H1 (cell line): ENCODE data around the gene GREB1. TPM values are rescaled to one million over a fixed set of nuclear protein-coding genes. Genes with fewer than 3 reads are reported as not detected.

Experiments
- CTCF ChIA-PET: fragments of 300-600 bp; sonication (Branson Sonifier 250); formaldehyde crosslinking; loops from one replicate; lab custom pipeline; 2021; ENCODE audit not compliant: partially characterized antibody; lab: Charles Lee
- POLR2A ChIA-PET: fragments of 300-600 bp; sonication (Branson Sonifier 250); formaldehyde crosslinking; loops from one replicate; lab custom pipeline; 2021; ENCODE audit warnings: inconsistent platforms; ENCODE audit not compliant: partially characterized antibody; lab: Charles Lee
- DNase-seq, 2 experiments: peaks; one replicate each; pipeline versions ENCODE4 v3.0.0 to v3.0.0-alpha.2; 2010 to 2022; ENCODE audit warnings: low spot score in 2 of 2, low read depth in 1 of 2, mixed read lengths in 1 of 2
- FAIRE-seq: peaks from 2 replicates; lab custom pipeline; 2011; peaks lifted over from hg19 to GRCh38; lab: Jason Lieb, UNC
- H2AFZ ChIP-seq: 2 replicates; pipeline ENCODE4 v1.8.1; 2012; ENCODE audit warnings: low read length, inconsistent platforms
- H2AK5ac ChIP-seq: 2 replicates; pipeline ENCODE4 v1.6.1; 2013; ENCODE audit warnings: low read depth, low read length
- H2BK120ac ChIP-seq: replicated peaks from 2 replicates; pipeline ENCODE3; 2013; ENCODE audit warnings: low read depth, low read length, inconsistent platforms
- H2BK12ac ChIP-seq: 2 replicates; pipeline ENCODE4 v1.6.1; 2013; ENCODE audit warnings: low read depth, low read length
- H2BK15ac ChIP-seq: 2 replicates; pipeline ENCODE4 v1.6.1; 2013; ENCODE audit warnings: low read length
- H2BK20ac ChIP-seq: 2 replicates; pipeline ENCODE4 v1.6.1; 2013; ENCODE audit warnings: low read length
- H2BK5ac ChIP-seq: 2 replicates; pipeline ENCODE4 v1.6.1; 2013; ENCODE audit warnings: low read depth, low read length
- H3K14ac ChIP-seq: 2 replicates; pipeline ENCODE4 v1.6.1; 2013; ENCODE audit warnings: inconsistent platforms; ENCODE audit not compliant: insufficient read length
- H3K18ac ChIP-seq: 2 replicates; pipeline ENCODE4 v1.6.1; 2013; ENCODE audit warnings: low read length; ENCODE audit errors: extremely low read depth
- H3K23ac ChIP-seq: 2 replicates; pipeline ENCODE4 v1.6.1; 2013; ENCODE audit warnings: inconsistent platforms; ENCODE audit not compliant: insufficient read length
- H3K23me2 ChIP-seq: 2 replicates; pipeline ENCODE4 v1.6.1; 2013; ENCODE audit warnings: low read depth, low read length
- H3K27ac ChIP-seq: 2 replicates; pipeline ENCODE4 v1.6.1; 2011; ENCODE audit warnings: low read depth, low read length, inconsistent platforms
- H3K27me3 ChIP-seq, 4 experiments: replicated peaks in 1 of 4; 1 replicate in 1 of 4; 2 replicates in 3 of 4; pipeline versions ENCODE4 v1.6.1 to v1.8.1; 2011 to 2013; ENCODE audit warnings: low read length in 3 of 4, mild to moderate bottlenecking in 3 of 4, inconsistent platforms in 2 of 4, mixed read lengths in 2 of 4, moderate library complexity in 1 of 4; ENCODE audit not compliant: control insufficient read depth in 3 of 4, insufficient read depth in 3 of 4; ENCODE audit errors: extremely low read depth in 1 of 4
- H3K36me3 ChIP-seq, 4 experiments: 2 replicates each; pipeline versions ENCODE4 v1.6.1 to v1.8.1; 2011 to 2013; ENCODE audit warnings: mild to moderate bottlenecking in 4 of 4, low read length in 3 of 4, moderate library complexity in 2 of 4, control low read depth in 1 of 4, inconsistent platforms in 1 of 4; ENCODE audit not compliant: insufficient read depth in 4 of 4, control insufficient read depth in 2 of 4
- H3K4ac ChIP-seq: replicated peaks from 2 replicates; pipeline ENCODE3; 2013; ENCODE audit warnings: low read length, low read depth, mixed read lengths, inconsistent platforms; ENCODE audit not compliant: insufficient read length
- H3K4me1 ChIP-seq, 4 experiments: replicated peaks in 1 of 4; 1 replicate in 1 of 4; 2 replicates in 3 of 4; pipeline versions ENCODE4 v1.6.1 to v1.8.1; 2011 to 2013; ENCODE audit warnings: low read length in 3 of 4, inconsistent platforms in 2 of 4, mixed read lengths in 1 of 4; ENCODE audit not compliant: insufficient read depth in 4 of 4, control insufficient read depth in 3 of 4
- H3K4me2 ChIP-seq, 2 experiments: 2 replicates each; pipeline versions ENCODE4 v1.6.1 to v1.8.1; 2011 to 2013; ENCODE audit warnings: low read depth in 2 of 2, low read length in 2 of 2, control low read depth in 1 of 2, inconsistent platforms in 1 of 2, mild to moderate bottlenecking in 1 of 2; ENCODE audit not compliant: insufficient read depth in 1 of 2
- H3K4me3 ChIP-seq, 4 experiments: fragments of 200-600, 300-600 bp in 1 of 4; sonication (generic), shearing (Covaris generic), sonication (Bioruptor Twin) in 1 of 4; 2 replicates each; pipeline versions ENCODE4 v1.5.1 to v1.8.1; 2011 to 2016; ENCODE audit warnings: low read length in 4 of 4, low read depth in 3 of 4, control low read depth in 2 of 4, inconsistent platforms in 2 of 4, mild to moderate bottlenecking in 2 of 4, mixed read lengths in 1 of 4, moderate library complexity in 1 of 4; ENCODE audit not compliant: insufficient read depth in 2 of 4; ENCODE audit errors: extremely low read depth in 1 of 4
- H3K56ac ChIP-seq: replicated peaks from 2 replicates; pipeline ENCODE3; 2013; ENCODE audit warnings: low read depth, mild to moderate bottlenecking, mixed read lengths, low read length, inconsistent platforms; ENCODE audit not compliant: insufficient read length
- H3K79me1 ChIP-seq: 2 replicates; pipeline ENCODE4 v1.6.1; 2013; ENCODE audit warnings: low read depth, low read length, control low read depth
- H3K79me2 ChIP-seq, 2 experiments: 2 replicates each; pipeline versions ENCODE4 v1.6.1 to v1.8.1; 2012 to 2013; ENCODE audit warnings: low read length in 2 of 2, mild to moderate bottlenecking in 2 of 2, inconsistent platforms in 1 of 2; ENCODE audit not compliant: insufficient read depth in 2 of 2, control insufficient read depth in 1 of 2
- H3K9ac ChIP-seq, 4 experiments: replicated peaks in 1 of 4; 1 replicate in 1 of 4; 2 replicates in 3 of 4; pipeline versions ENCODE4 v1.6.1 to v1.8.1; 2011 to 2013; ENCODE audit warnings: low read depth in 3 of 4, low read length in 3 of 4, control low read depth in 2 of 4, mild to moderate bottlenecking in 2 of 4, moderate library complexity in 2 of 4, inconsistent platforms in 1 of 4; ENCODE audit errors: extremely low read depth in 1 of 4
- H3K9me3 ChIP-seq, 2 experiments: 2 replicates each; pipeline versions ENCODE4 v1.6.1 to v1.8.1; 2012 to 2013; ENCODE audit warnings: mild to moderate bottlenecking in 2 of 2, moderate library complexity in 2 of 2, control low read depth in 1 of 2, inconsistent platforms in 1 of 2, low read depth in 1 of 2, low read length in 1 of 2, mixed read lengths in 1 of 2; ENCODE audit not compliant: insufficient read depth in 2 of 2
- H4K20me1 ChIP-seq, 2 experiments: replicated peaks in 1 of 2; 2 replicates each; pipeline versions ENCODE3 to v1.8.1; 2011 to 2013; ENCODE audit warnings: inconsistent platforms in 2 of 2, low read length in 2 of 2, mild to moderate bottlenecking in 1 of 2; ENCODE audit not compliant: insufficient read depth in 2 of 2, control insufficient read depth in 1 of 2
- H4K5ac ChIP-seq: 2 replicates; pipeline ENCODE4 v1.6.1; 2013; ENCODE audit warnings: low read length, low read depth, mixed read lengths, inconsistent platforms; ENCODE audit not compliant: insufficient read length
- H4K8ac ChIP-seq: 2 replicates; pipeline ENCODE4 v1.8.0; 2013; ENCODE audit warnings: mild to moderate bottlenecking, moderate library complexity, low read length, inconsistent platforms; ENCODE audit not compliant: insufficient read depth; ENCODE audit errors: extremely low read depth
- H4K91ac ChIP-seq: replicated peaks from 2 replicates; pipeline ENCODE3; 2013; ENCODE audit warnings: low read length, mixed read lengths, inconsistent platforms; ENCODE audit not compliant: insufficient read length
- ASH2L ChIP-seq: fragments of 200-600, 300-600 bp; sonication (generic); IDR thresholded peaks from one replicate; pipeline ENCODE4 v1.7.1; 2017; ENCODE audit warnings: low read length
- ATF3 ChIP-seq: IDR thresholded peaks from 2 replicates; pipeline ENCODE4 v1.6.1; 2011; ENCODE audit warnings: low read depth, mild to moderate bottlenecking, low read length; ENCODE audit not compliant: insufficient read depth
- BCL11A ChIP-seq, 2 experiments: IDR thresholded peaks; one replicate each; pipeline ENCODE4 v1.6.1; 2011; ENCODE audit warnings: low read depth in 2 of 2, low read length in 2 of 2, mild to moderate bottlenecking in 2 of 2
- BRCA1 ChIP-seq: IDR thresholded peaks from 2 replicates; pipeline ENCODE4 v1.6.1; 2012; ENCODE audit warnings: low read depth, low read length, improper control_type of control experiment
- CBX5 ChIP-seq: fragments of 300-800, 300-1000 bp; sonication (generic); IDR thresholded peaks from 2 replicates; pipeline ENCODE4 v1.7.1; 2016; ENCODE audit warnings: antibody characterized with exemption, low read length, low read depth
- CEBPB ChIP-seq: IDR thresholded peaks from 2 replicates; pipeline ENCODE4 v1.6.1; 2012; ENCODE audit warnings: low read depth, low read length
- FOSL1 ChIP-seq: IDR thresholded peaks from 2 replicates; pipeline ENCODE4 v1.6.1; 2011; ENCODE audit warnings: mild to moderate bottlenecking, low read depth, low read length, moderate library complexity; ENCODE audit not compliant: insufficient read depth
- KDM4A ChIP-seq: IDR thresholded peaks from one replicate; pipeline ENCODE4 v1.7.1; 2012; ENCODE audit warnings: low read depth, mild to moderate bottlenecking, moderate library complexity, low read length, inconsistent platforms; ENCODE audit not compliant: severe bottlenecking
- KDM5A ChIP-seq: fragments of 200-600 bp; IDR thresholded peaks from 2 replicates; pipeline ENCODE4 v1.7.1; 2012; ENCODE audit warnings: mild to moderate bottlenecking, low read length, inconsistent platforms, mixed read lengths
- SIX5 ChIP-seq: IDR thresholded peaks from 2 replicates; pipeline ENCODE4 v1.6.1; 2011; ENCODE audit warnings: mild to moderate bottlenecking, low read depth, low read length
- SRF ChIP-seq: IDR thresholded peaks from 2 replicates; pipeline ENCODE4 v1.6.1; 2011; ENCODE audit warnings: mild to moderate bottlenecking, low read depth, low read length, moderate library complexity
- TAF7 ChIP-seq: optimal IDR thresholded peaks from 2 replicates; pipeline ENCODE3; 2011; ENCODE audit warnings: low read depth, mild to moderate bottlenecking, inconsistent platforms, low read length, moderate library complexity, borderline replicate concordance
- TCF12 ChIP-seq: IDR thresholded peaks from 2 replicates; pipeline ENCODE4 v1.6.1; 2011; ENCODE audit warnings: low read depth, mild to moderate bottlenecking, low read length
- WGBS, 2 experiments: shearing (Covaris generic) in 1 of 2; methylation state at CpG; one replicate each; pipeline versions ENCODE4 v1.1.6 to v1.1.7; 2013 to 2015; ENCODE audit warnings: low lambda C conversion rate in 2 of 2, mixed read lengths in 2 of 2, inconsistent platforms in 1 of 2, low coverage in 1 of 2, missing lambda C conversion rate in 1 of 2; ENCODE audit not compliant: insufficient replicate concordance in 2 of 2, insufficient coverage in 1 of 2, insufficient read length in 1 of 2; ENCODE audit errors: extremely low coverage in 1 of 2, missing lambda C conversion rate in 1 of 2; 5-methylcytosine and 5-hydroxymethylcytosine counted together
- polyA plus RNA-seq, 7 experiments: library from polyadenylated mRNA; depleted of rRNA in 3 of 7; stranded (reverse) in 5 of 7; unstranded in 2 of 7; fragments of >200 nt in 5 of 7; fragments of 200-250 nt in 2 of 7; gene quantifications; 1 replicate in 5 of 7; 2 replicates in 1 of 7; 4 replicates in 1 of 7; pipeline versions ENCODE4 v1.2.1 to v1.2.3, GENCODE V29; 2011 to 2013; ENCODE audit warnings: missing spikeins in 2 of 7, mixed read lengths in 2 of 7
- total RNA-seq: library from RNA; stranded (reverse); fragmentation: NEBNext Ultra II Directional; extraction: Animal tissue kit (Norgen Biotek cat#: 25700); gene quantifications from 2 replicates; pipeline ENCODE4 v1.2.1, GENCODE V29; 2021
- TF ChIP-seq, protein P1 (sequence below): IDR thresholded peaks from 2 replicates; pipeline ENCODE4 v1.6.1; 2012; ENCODE audit warnings: inconsistent platforms

Gene GREB1
- total and polyA plus RNA-seq, 2 of the 8 experiments (the other 6 are each of a cell fraction or from before 2014, with no cell fraction given) = 7.9 to 43.4 TPM

- Histone ChIP-seq H3K23ac (no peak overlapping the region), H3K4me3 (no peak overlapping the region), H3K23me2 (no peaks in the 10 kb centered on the region), H3K79me2 (no peaks in the 10 kb centered on the region), H2BK15ac (no peak overlapping the region), H3K9ac (no peak overlapping the region), H4K5ac (no peak overlapping the region), H3K56ac (no peak overlapping the region), H3K9me3 (peaks cover 0 to 8% of the 10 kb centered on the region in 2 experiments; a peak in 3 of 4 replicates), H2AK5ac (no peak overlapping the region), H3K79me1 (no peaks in the 10 kb centered on the region), H3K27ac (no peak overlapping the region), H2AFZ (no peak overlapping the region), H4K20me1 (peaks cover 0 to 3% of the 10 kb centered on the region in 2 experiments), H4K8ac (no peak overlapping the region), H2BK5ac (no peak overlapping the region), H3K36me3 (peaks cover 3 to 33% (median 18%) of the 10 kb centered on the region in 4 experiments; a peak in 7 of 8 replicates), H4K91ac (no peak overlapping the region), H3K4ac (no peak overlapping the region), H3K4me1 (no peaks in the 10 kb centered on the region)
- DNase-seq = no peak
- WGBS, 2 experiments = 91% methylated on average over 10 of the region's 10 CpGs; no CpG with 5 or more reads in 1 of the 2 experiments
- TF ChIP-seq BCL11A (IDR thresholded peaks at IDR 0.05; ENCODE audit: low read depth in 2 of 2, low read length in 2 of 2) (no peak), TAF7 (no peak), KDM4A (no peak), SRF (no peak), ASH2L (no peak), CBX5 (no peak), FOSL1 (no peak), BRCA1 (no peak), SIX5 (no peak), KDM5A (no peak), TCF12 (no peak), ATF3 (no peak), CEBPB (no peak)
- TF ChIP-seq, protein P1, sequence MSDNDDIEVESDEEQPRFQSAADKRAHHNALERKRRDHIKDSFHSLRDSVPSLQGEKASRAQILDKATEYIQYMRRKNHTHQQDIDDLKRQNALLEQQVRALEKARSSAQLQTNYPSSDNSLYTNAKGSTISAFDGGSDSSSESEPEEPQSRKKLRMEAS = no peak
- TF ChIP-seq, all 59 proteins: peak for 0
- Histone ChIP-seq H2BK20ac (no peak overlapping the region), H2BK12ac (no peak overlapping the region), H3K14ac (no peak overlapping the region), H2BK120ac (no peak overlapping the region), H3K4me2 (no peak overlapping the region), H3K27me3 (no peaks in the 10 kb centered on the region), H3K18ac (no peak overlapping the region)
- CTCF ChIA-PET = interaction anchor here (0.6 to 1.5 kb wide), 3 partner anchors 43 to 126 kb away, joined by 3 to 4 read pairs (median 3); no protein-coding TSS in a partner anchor
- POLR2A ChIA-PET = no interaction called here
- FAIRE-seq = no peak
Observed at GRCh38 chr2:11625671-11626070, 91.8 kb downstream of the GREB1 start.
